Neuronal stem cell (in vitro differentiated cells): ENCODE measurements around the gene MAGI1.

Experiments
- DNase-seq: peaks from one replicate; pipeline ENCODE4 v3.0.0-alpha.2; 2013; ENCODE audit warnings: low spot score
- H2AFZ ChIP-seq: one replicate; pipeline ENCODE4 v1.6.1; 2013; ENCODE audit warnings: mild to moderate bottlenecking, low read length, inconsistent platforms
- H2AK5ac ChIP-seq: 2 replicates; pipeline ENCODE4 v1.6.1; 2013; ENCODE audit warnings: low read depth, mild to moderate bottlenecking, inconsistent platforms, low read length, moderate library complexity, mixed read lengths
- H2BK120ac ChIP-seq: 2 replicates; pipeline ENCODE4 v1.6.1; 2013; ENCODE audit warnings: low read depth, mild to moderate bottlenecking, inconsistent platforms, low read length, moderate library complexity, mixed read lengths
- H2BK12ac ChIP-seq: one replicate; pipeline ENCODE4 v1.6.1; 2013; ENCODE audit warnings: low read length, inconsistent platforms
- H2BK15ac ChIP-seq: 2 replicates; pipeline ENCODE4 v1.6.1; 2013; ENCODE audit warnings: mild to moderate bottlenecking, low read length, inconsistent platforms, mixed read lengths
- H2BK5ac ChIP-seq: one replicate; pipeline ENCODE4 v1.6.1; 2013; ENCODE audit warnings: inconsistent platforms, mild to moderate bottlenecking, low read length, moderate library complexity
- H3K14ac ChIP-seq: one replicate; pipeline ENCODE4 v1.6.1; 2013; ENCODE audit warnings: low read length, inconsistent platforms
- H3K18ac ChIP-seq: 2 replicates; pipeline ENCODE4 v1.6.1; 2013; ENCODE audit warnings: low read length, inconsistent platforms
- H3K23ac ChIP-seq: 2 replicates; pipeline ENCODE4 v1.6.1; 2013; ENCODE audit warnings: low read depth, mild to moderate bottlenecking, mixed read lengths, low read length, inconsistent platforms; ENCODE audit not compliant: poor library complexity
- H3K27ac ChIP-seq: replicated peaks from 3 replicates; pipeline ENCODE4 v1.5.1; 2013; ENCODE audit warnings: low read length, inconsistent platforms
- H3K27me3 ChIP-seq, 3 experiments: 2 replicates each; pipeline ENCODE4 v1.6.1; 2013; ENCODE audit warnings: low read length in 3 of 3, mild to moderate bottlenecking in 2 of 3, inconsistent platforms in 1 of 3, low read depth in 1 of 3, mixed read lengths in 1 of 3, moderate library complexity in 1 of 3; ENCODE audit not compliant: control insufficient read depth in 3 of 3, insufficient read depth in 3 of 3
- H3K36me3 ChIP-seq, 2 donors: replicated peaks in 1 of 2; 2 replicates each; pipeline ENCODE4 v1.6.1; 2013; ENCODE audit warnings: low read length in 2 of 2; ENCODE audit not compliant: control insufficient read depth in 2 of 2, insufficient read depth in 2 of 2
- H3K4ac ChIP-seq: 2 replicates; pipeline ENCODE4 v1.6.1; 2013; ENCODE audit warnings: inconsistent platforms, mild to moderate bottlenecking, low read length, moderate library complexity
- H3K4me1 ChIP-seq, 2 donors: 1 replicate in 1 of 2; 2 replicates in 1 of 2; pipeline ENCODE4 v1.6.1; 2013; ENCODE audit warnings: low read length in 2 of 2, low read depth in 1 of 2; ENCODE audit not compliant: control insufficient read depth in 2 of 2, insufficient read depth in 1 of 2
- H3K4me2 ChIP-seq: one replicate; pipeline ENCODE4 v1.6.1; 2013; ENCODE audit warnings: mild to moderate bottlenecking, low read length, inconsistent platforms; ENCODE audit not compliant: insufficient read depth, poor library complexity, severe bottlenecking
- H3K4me3 ChIP-seq, 2 donors: 2 replicates each; pipeline ENCODE4 v1.5.1; 2013; ENCODE audit warnings: low read length in 2 of 2, mild to moderate bottlenecking in 2 of 2, inconsistent platforms in 1 of 2, moderate library complexity in 1 of 2
- H3K79me1 ChIP-seq: one replicate; pipeline ENCODE4 v1.6.1; 2013; ENCODE audit warnings: low read depth, mild to moderate bottlenecking, inconsistent platforms, low read length, moderate library complexity
- H3K9ac ChIP-seq: one replicate; pipeline ENCODE4 v1.6.1; 2013; ENCODE audit warnings: mild to moderate bottlenecking, low read depth, low read length, inconsistent platforms; ENCODE audit not compliant: poor library complexity
- H3K9me3 ChIP-seq, 2 donors: replicated peaks in 1 of 2; 2 replicates each; pipeline versions ENCODE3 to v1.6.1; 2013; ENCODE audit warnings: low read length in 2 of 2, mild to moderate bottlenecking in 2 of 2, inconsistent platforms in 1 of 2, low read depth in 1 of 2, mixed read lengths in 1 of 2, moderate library complexity in 1 of 2; ENCODE audit not compliant: control insufficient read depth in 2 of 2, insufficient read depth in 1 of 2
- H4K8ac ChIP-seq: one replicate; pipeline ENCODE4 v1.6.1; 2013; ENCODE audit warnings: low read depth, mild to moderate bottlenecking, inconsistent platforms, low read length, moderate library complexity
- H4K91ac ChIP-seq: one replicate; pipeline ENCODE4 v1.6.1; 2013; ENCODE audit warnings: low read length, low read depth, mild to moderate bottlenecking, inconsistent platforms; ENCODE audit not compliant: poor library complexity
- WGBS, 2 donors: extraction: QIAGEN DNeasy Blood & Tissue Kit; methylation state at CpG; one replicate each; pipeline ENCODE4 v1.1.7; 2013; ENCODE audit warnings: missing lambda C conversion rate in 2 of 2, mixed read lengths in 1 of 2; ENCODE audit not compliant: insufficient read length in 2 of 2, insufficient replicate concordance in 1 of 2; ENCODE audit errors: extremely low coverage in 2 of 2; 5-methylcytosine and 5-hydroxymethylcytosine counted together

MAGI1 gene

DNA sequence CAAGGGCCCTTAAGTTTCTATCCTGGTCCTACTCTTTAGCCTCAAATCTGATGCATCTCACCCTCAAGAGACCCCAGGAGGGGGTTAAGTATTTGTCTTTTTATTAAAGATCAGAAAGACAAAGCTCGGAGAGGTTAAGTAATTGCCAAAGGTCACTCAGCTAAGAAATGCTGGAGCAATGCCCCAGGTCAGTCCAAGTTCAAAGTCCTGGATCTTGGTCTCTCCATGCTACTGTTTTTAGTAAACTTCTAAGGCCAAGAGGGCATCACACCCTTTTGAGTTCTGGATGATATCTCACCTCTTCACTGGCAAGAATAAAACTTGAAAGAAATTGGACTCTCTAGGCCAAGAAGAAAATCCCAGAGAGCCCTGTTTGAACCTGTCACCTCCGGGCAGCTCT lies 488.6 kb downstream of the MAGI1 start:
- Histone ChIP-seq H3K18ac (no peak overlapping the region), H3K23ac (no peak overlapping the region), H4K8ac (no peak overlapping the region)

DNA sequence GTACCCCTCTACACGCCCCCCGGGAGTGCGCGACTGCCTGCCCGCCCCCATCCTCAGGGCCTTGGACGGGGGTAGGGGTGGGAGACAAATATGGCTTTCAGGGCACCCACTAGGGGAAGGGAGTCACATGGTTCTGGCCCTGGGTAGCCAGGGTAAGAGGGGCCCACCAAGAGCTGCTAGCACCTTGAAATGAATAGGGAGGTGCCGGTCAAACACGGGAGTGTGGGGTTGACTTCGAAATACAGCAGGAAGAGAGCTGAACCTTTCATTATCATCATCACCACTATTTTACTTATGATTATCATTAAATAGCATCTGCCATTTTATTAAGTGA lies 489.1 kb downstream of the MAGI1 start:
- H3K27ac ChIP-seq, result no peak overlapping the region

More for the DNA sequence above, 488.6 kb downstream of the MAGI1 start:
- H3K27me3 ChIP-seq, result peaks cover 0 to 8% (median 0%) of the 10 kb centered on the region in 3 experiments
- no peak overlapping the region for H4K91ac ChIP-seq
- H3K4me2 ChIP-seq, result no peak overlapping the region
- H3K27ac ChIP-seq, result no peak overlapping the region
- no peak overlapping the region for H2AK5ac ChIP-seq
- H2BK120ac ChIP-seq, result no peak overlapping the region
- DNase-seq, result no peak
- no CpG with 5 or more reads among the region's 2 CpGs for WGBS, 2 donors
- H3K9me3 ChIP-seq, result peaks cover 0 to under 1% of the 10 kb centered on the region in 2 donors
- no peaks in the 10 kb centered on the region for H3K36me3 ChIP-seq
- peaks cover 8 to 21% of the 10 kb centered on the region in 2 donors for H3K4me1 ChIP-seq
- H2BK15ac ChIP-seq, result no peak overlapping the region
- H3K9ac ChIP-seq, result no peak overlapping the region
- no peak overlapping the region for H2BK5ac ChIP-seq
- H2AFZ ChIP-seq, result no peak overlapping the region
- H2BK12ac ChIP-seq, result no peak overlapping the region
- no peak overlapping the region for H3K4ac ChIP-seq
- no peak overlapping the region for H3K14ac ChIP-seq
- peaks cover 3% of the 10 kb centered on the region for H3K79me1 ChIP-seq
- no peak overlapping the region for H3K4me3 ChIP-seq

DNA sequence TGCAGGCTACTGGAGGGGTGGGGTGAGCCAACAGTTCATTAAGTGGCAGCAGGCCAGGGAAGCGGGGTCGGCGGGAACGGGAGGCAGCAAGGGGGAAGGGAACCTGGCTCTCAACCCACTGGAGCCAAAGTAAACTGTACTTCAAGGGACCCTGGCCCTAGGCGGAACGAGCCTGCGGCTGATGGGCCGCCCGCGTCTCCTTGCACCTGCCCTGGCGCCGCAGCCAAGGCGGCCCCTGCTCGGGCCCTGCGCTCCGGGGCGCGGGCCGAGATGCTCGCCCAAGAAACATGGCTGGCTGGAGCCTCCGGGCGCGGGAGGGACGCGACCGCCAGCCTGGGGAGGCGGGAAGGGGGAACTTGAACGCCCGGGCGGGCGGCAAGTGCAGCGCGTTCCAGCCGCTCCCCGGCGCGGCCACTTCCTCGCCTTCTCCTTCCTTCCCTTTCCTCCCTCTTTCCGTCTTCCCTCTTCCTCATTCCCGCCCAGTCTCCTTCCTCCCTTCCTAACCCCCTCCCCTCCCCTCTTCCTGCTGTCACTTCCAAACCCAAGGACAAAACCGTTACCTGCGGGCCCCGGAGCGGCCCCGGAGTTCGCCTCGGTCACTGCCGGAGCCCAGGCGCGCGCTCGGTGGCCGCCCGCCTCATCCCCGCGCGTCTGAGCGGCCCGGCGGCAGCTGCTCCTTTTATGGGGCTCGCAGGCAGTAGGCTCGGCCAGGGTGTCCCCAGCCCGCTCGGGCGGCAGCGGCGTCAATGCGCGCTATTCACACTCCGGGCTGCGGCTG lies 489.7 kb downstream of the MAGI1 start:
- no CpG with 5 or more reads among the region's 71 CpGs for WGBS, 2 donors
- H3K4me3 ChIP-seq, result peak overlapping the region; percentile 46 to 85
- DNase-seq, result peak; percentile 44

More for the DNA sequence above, 489.1 kb downstream of the MAGI1 start:
- peak overlapping the region; percentile 78 for H3K9ac ChIP-seq
- no peaks in the 10 kb centered on the region for H3K36me3 ChIP-seq
- peak overlapping the region; percentile 74 for H3K23ac ChIP-seq
- no peak overlapping the region for H4K8ac ChIP-seq
- no CpG with 5 or more reads among the region's 9 CpGs for WGBS, 2 donors
- no peak overlapping the region for H2BK15ac ChIP-seq
- DNase-seq, result no peak
- peaks cover 8 to 21% of the 10 kb centered on the region in 2 donors for H3K4me1 ChIP-seq
- no peak overlapping the region for H2BK120ac ChIP-seq
- peaks cover 3% of the 10 kb centered on the region for H3K79me1 ChIP-seq
- H2AK5ac ChIP-seq, result no peak overlapping the region
- no peak overlapping the region for H4K91ac ChIP-seq
- H3K27me3 ChIP-seq, result peaks cover 0 to 8% (median 0%) of the 10 kb centered on the region in 3 experiments
- H3K4me3 ChIP-seq, result peak overlapping the region; percentile 46 to 85
- peak overlapping the region; percentile 68 for H2AFZ ChIP-seq
- H3K9me3 ChIP-seq, result no peaks in the 10 kb centered on the region
- H3K18ac ChIP-seq, result peak overlapping the region; percentile 91
- peak overlapping the region; percentile 94 for H3K4me2 ChIP-seq
- no peak overlapping the region for H2BK5ac ChIP-seq
- H3K4ac ChIP-seq, result no peak overlapping the region
- no peak overlapping the region for H3K14ac ChIP-seq
- no peak overlapping the region for H2BK12ac ChIP-seq

DNA sequence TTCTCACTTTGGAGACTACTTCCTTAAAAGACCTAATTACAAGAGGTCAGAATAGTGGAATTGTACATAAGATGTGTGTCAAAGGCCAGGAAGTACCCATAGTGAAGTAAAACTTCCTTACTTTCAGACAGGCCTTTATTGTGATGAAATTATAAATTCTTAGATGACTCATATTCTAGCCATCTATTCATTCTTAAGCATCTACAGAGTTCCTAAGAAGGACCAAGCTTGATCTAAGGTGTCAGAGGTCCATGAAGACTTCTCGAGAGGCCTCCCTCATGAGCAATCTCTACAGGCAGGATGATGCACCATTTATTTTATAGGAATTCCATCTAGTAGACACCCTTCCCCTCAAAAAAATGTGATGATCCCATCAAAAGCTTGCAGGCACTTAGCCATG lies 493.3 kb downstream of the MAGI1 start:
- Histone ChIP-seq H2BK5ac (no peak overlapping the region), H3K79me1 (peaks cover 3% of the 10 kb centered on the region), H2BK12ac (no peak overlapping the region), H3K4me2 (no peak overlapping the region), H3K36me3 (peaks cover 0 to 3% of the 10 kb centered on the region in 2 donors), H2AK5ac (no peak overlapping the region), H3K9me3 (no peaks in the 10 kb centered on the region), H2BK15ac (no peak overlapping the region), H3K4me1 (peaks cover 5 to 10% of the 10 kb centered on the region in 2 donors), H3K18ac (no peak overlapping the region), H3K4me3 (no peak overlapping the region), H3K4ac (no peak overlapping the region), H4K8ac (no peak overlapping the region), H3K27ac (no peak overlapping the region), H3K27me3 (peaks cover 0 to 8% (median 0%) of the 10 kb centered on the region in 3 experiments), H4K91ac (no peak overlapping the region), H2BK120ac (no peak overlapping the region), H3K23ac (no peak overlapping the region), H3K14ac (no peak overlapping the region), H3K9ac (no peak overlapping the region), H2AFZ (no peak overlapping the region)
- no peak for DNase-seq
- no CpG with 5 or more reads among the region's 1 CpG for WGBS, 2 donors

More for the DNA sequence above, 489.7 kb downstream of the MAGI1 start:
- Histone ChIP-seq H3K27ac (no peak overlapping the region), H2AFZ (peak overlapping the region; percentile 68), H3K79me1 (peaks cover 3% of the 10 kb centered on the region), H2BK12ac (no peak overlapping the region), H3K23ac (peak overlapping the region; percentile 74), H3K4me1 (peaks cover 8 to 21% of the 10 kb centered on the region in 2 donors), H3K18ac (peak overlapping the region; percentile 95), H2AK5ac (no peak overlapping the region), H3K4me2 (peak overlapping the region; percentile 94), H2BK120ac (no peak overlapping the region), H2BK5ac (no peak overlapping the region), H3K36me3 (peaks cover 0 to 3% of the 10 kb centered on the region in 2 donors), H4K91ac (no peak overlapping the region), H3K14ac (no peak overlapping the region), H3K4ac (no peak overlapping the region), H4K8ac (no peak overlapping the region), H2BK15ac (peak overlapping the region; percentile 35), H3K27me3 (peaks cover 0 to 8% (median 0%) of the 10 kb centered on the region in 3 experiments), H3K9ac (peak overlapping the region; percentile 78), H3K9me3 (no peaks in the 10 kb centered on the region)
